ENCODE measurements around the gene NOS2.
"Not testable (repeated sequence)": the region's sequence is repeated elsewhere in the genome, so short reads cannot be mapped to it uniquely, and the experiment has no call there.

The NOS2 gene

DNA sequence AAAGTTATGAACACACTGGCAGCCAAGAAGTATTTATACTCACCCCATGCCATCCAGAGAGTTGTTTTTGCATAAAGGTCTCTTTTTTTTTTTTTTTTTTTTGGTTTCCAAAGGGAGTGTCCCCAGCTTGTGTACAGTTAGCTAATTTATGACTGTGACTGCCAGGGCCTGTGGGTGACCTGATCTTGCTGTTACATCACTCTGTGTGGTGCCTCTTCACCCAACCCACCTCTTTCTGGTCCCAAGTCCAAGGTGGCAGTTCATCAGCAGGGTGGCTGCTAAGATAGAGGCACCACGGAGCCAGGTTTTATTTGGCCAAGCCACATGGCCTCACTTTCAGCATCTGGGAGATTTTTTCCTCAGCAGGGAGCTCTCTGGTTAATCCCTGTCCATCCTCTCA is at the start of gene NOS2:
Gene NOS2 (minus strand): TSS at position 8 of the 400 bp plus-strand sequence. CDS start 1,720 bp downstream, outside the sequence.
- TF ChIP-seq, protein P1, sequence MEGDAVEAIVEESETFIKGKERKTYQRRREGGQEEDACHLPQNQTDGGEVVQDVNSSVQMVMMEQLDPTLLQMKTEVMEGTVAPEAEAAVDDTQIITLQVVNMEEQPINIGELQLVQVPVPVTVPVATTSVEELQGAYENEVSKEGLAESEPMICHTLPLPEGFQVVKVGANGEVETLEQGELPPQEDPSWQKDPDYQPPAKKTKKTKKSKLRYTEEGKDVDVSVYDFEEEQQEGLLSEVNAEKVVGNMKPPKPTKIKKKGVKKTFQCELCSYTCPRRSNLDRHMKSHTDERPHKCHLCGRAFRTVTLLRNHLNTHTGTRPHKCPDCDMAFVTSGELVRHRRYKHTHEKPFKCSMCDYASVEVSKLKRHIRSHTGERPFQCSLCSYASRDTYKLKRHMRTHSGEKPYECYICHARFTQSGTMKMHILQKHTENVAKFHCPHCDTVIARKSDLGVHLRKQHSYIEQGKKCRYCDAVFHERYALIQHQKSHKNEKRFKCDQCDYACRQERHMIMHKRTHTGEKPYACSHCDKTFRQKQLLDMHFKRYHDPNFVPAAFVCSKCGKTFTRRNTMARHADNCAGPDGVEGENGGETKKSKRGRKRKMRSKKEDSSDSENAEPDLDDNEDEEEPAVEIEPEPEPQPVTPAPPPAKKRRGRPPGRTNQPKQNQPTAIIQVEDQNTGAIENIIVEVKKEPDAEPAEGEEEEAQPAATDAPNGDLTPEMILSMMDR (conservative IDR thresholded peaks at IDR 0.05; ENCODE audit: low read depth, low read length), result no peak
- DNase-seq (ENCODE audit: low read depth), result no peak
- H3K4me3 ChIP-seq (ENCODE audit: low read length), result no peak within 1 kb of the TSS

DNA sequence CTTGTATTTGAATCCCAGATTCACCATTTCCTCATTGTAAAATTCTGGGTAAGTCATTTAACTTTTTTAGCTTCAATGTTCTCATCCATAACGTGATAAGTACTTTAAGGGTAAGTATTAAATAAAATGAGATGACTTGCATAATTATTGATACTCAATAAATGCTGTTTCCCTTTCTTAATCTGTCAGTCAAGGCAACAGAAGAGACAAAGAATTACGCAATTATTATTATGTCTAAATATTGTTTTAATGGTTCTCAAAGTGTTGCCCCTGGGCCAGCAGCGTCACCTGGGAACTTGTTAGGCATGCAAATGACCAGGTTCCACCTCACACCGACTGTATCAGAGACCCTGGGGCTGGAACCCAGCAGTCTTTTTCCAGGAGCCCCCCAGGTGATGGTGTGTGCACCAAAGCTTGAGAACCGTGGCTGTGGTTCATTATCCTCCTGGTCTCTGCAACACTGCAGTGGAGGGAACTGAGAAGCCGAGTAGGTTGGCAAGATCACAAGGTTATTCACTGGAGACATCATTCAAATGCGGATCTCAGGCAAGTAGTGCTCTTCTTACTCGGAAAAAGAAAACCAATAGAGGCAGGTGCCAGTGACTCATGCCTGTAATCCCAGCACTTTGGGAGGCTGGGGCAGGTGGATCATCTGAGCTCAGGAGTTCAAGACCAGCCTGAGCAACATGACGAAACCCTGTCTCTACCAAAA is 49.3 kb upstream of the NOS2 start:
- no peak overlapping the region for H3K4me3 ChIP-seq (ENCODE audit: low read length)
- TF ChIP-seq, protein P1 (conservative IDR thresholded peaks at IDR 0.05; ENCODE audit: low read depth, low read length), result no peak
- DNase-seq (ENCODE audit: low read depth), result no peak

DNA sequence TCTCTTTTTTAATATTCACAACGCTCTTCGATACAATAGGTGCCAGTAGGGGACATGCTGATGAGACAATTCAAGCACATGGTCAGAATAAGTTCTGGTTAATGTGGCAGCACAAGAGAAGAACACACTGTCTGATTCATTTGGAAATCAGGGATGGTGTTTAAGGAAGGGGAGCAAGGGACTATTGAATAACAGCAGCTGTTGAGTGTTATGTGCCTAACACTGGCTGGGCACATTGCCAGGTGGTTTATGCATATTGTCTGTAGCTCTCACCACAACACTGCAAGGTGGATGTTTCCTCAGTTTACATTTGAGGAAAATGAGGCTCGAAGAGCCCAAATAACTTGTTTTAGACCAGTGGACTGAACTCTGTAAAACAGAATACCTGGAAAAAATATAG is 48.6 kb upstream of the NOS2 start:
- H3K4me3 ChIP-seq (ENCODE audit: low read length), result no peak overlapping the region
- TF ChIP-seq, protein P1 (conservative IDR thresholded peaks at IDR 0.05; ENCODE audit: low read depth, low read length), result no peak
- no peak for DNase-seq (ENCODE audit: low read depth)

DNA sequence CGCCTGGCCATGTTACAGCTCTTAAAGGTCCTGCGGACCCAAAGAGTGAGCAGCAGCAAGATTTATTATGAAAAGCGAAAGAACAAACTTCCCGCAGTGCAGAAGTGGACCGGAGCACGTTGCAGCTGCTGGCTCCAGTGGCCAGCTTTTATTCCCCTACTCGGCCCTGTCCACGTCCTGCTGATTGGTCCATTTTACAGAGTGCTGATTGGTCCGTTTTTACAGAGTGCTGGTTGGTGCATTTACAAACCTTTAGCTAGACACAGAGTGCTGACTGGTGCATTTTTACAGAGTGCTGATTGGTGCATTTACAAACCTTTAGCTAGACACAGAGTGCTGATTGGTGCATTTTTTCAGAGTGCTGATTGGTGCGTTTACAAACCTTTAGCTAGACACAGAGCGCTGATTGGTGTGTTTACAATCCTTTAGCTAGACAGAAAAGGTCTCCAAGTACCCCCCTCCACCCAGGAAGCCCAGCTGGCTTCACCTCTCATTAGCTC is 46.5 kb upstream of the NOS2 start:
- not testable (repeated sequence) for DNase-seq (ENCODE audit: low read depth); H3K4me3 ChIP-seq (ENCODE audit: low read length)

DNA sequence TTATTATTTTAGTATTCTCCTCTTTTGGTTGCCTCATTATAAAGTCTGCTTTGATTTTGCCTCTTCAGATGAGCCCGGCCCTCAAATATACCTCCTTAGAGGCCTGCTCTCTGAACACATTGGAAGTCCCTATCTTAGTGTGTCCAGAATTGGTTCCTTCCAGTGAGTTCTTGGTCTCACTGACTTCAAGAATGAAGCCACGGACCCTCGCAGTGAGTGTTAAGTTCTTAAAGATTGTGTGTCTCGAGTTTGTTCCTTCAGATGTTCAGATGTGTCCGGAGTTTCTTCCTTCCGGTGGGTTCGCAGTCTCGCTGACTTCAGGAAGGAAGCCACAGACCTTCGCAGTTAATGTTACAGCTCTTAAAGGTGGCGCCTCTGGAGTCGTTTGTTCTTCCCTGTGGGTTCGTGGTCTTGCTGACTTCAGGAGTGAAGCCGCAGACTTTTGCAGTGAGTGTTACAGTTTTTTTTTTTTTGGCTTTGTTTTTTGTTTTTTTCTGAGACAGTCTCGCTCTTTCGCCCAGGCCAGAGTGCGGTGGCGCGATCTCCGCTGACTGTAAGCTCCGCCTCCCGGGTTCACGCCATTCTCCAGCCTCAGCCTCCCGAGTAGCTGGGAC is 45.8 kb upstream of the NOS2 start:
- TF ChIP-seq, protein P1 (conservative IDR thresholded peaks at IDR 0.05; ENCODE audit: low read depth, low read length), result no peak
- no peak overlapping the region for H3K4me3 ChIP-seq (ENCODE audit: low read length)
- no peak for DNase-seq (ENCODE audit: low read depth)

DNA sequence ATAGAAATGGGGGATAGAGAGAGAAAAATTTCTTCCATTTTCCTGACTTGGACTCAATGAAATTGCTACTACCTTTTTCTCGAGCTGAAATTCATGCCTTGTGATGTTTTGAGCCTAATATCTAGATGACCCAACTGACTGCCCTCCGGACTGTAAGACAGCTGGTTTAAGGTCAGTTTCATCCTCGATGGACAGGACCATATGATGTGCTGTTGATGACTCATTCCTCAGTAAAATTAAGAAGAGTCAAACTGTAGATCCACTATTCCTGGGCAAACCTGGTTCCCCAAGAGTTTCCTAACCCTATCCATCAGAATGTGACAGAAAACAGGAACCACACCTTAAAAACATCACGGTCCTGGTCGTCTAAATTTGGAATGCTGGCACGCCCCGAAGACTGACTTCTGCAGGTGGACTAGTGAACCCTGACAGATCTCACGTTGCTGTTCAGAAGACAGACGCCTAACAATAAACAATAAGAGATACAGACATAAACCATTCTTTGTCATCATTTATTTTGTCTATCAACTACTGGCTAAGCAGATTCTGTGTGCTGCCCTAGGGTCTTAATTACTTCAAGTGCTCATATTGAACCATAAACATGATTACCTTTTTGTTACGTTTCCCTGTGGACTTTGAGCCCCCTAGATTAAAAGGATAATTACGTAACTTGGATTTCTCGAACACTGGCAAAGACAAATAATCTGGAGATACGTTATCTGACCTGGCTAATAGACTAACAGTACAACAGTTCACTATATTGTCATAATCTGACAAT is 45.1 kb upstream of the NOS2 start:
- TF ChIP-seq, protein P1 (conservative IDR thresholded peaks at IDR 0.05; ENCODE audit: low read depth, low read length), result no peak
- no peak for DNase-seq (ENCODE audit: low read depth)
- H3K4me3 ChIP-seq (ENCODE audit: low read length), result no peak overlapping the region

DNA sequence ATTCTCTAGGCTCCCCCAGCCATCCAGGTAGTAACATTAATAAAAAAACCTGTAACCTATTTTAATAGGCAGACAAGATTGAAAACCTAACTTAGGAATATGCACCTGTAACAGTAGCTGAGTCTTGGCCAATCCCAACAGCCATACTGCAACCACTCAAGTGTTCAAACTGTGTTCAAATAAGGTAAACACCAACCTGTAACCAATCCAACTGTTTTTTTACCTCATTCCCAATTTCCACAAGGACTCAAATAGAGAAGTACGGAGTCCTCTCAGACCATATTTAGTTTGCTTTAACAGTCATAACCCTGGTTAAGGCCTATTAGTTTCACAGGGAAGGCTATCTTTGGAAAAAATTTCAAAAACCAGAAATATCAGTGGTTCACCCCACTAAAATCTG is 40.4 kb upstream of the NOS2 start:
- no peak overlapping the region for H3K4me3 ChIP-seq (ENCODE audit: low read length)
- TF ChIP-seq, protein P1 (conservative IDR thresholded peaks at IDR 0.05; ENCODE audit: low read depth, low read length), result no peak
- no peak for DNase-seq (ENCODE audit: low read depth)

DNA sequence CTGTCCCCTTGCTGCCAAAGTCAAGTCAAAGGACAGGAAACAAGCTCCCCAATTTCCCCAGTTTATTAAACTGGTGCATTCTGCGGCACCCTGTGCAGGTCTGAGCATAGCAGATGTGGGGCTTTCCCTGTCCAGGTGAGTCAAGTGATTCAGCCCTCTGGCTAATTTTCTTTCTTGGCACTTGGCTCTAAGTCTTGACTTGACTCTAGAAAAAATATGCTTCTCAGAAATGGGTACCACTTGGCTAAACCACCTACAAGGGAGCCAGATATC is 40.0 kb upstream of the NOS2 start:
- H3K4me3 ChIP-seq (ENCODE audit: low read length); DNase-seq (ENCODE audit: low read depth): not testable (repeated sequence)

DNA sequence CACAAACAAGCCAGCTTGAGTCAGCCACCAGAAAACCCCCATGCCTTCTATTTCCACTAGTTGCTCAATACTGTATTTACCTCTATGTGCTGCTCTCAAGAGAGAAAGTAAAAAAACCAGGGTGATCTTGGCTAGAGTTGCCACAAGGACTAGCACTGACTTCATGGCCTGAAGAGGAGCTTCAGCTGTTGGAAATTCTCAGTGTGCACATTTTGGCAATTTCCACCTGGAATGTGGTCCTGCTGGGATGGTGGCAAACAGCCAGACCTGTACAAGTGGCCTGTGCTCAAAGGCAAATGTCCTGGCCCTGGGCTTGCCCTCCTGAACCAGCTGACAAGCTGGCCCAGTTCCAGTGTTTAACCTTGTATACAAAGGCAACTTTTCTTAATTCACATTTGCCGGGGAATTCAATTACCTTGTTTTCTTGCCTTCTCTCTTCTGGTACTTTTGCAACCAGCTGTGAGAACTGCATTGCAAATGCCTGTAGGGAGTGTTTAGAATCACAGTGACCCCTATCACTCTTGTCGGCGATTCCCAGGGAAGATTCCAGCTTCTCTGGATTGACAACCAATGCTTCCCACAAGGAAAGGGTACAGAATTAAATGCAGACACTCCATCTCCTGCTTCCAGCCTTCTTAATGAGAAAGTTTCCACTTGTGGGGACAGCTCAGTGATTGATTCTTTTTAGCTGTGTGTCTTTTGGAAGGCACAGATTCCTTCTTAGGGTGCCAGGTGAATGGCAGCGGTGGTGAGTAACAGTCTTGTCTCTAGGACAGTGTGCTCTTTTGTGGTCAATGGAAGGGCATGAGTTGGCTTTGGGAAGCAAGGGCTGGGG is 39.5 kb upstream of the NOS2 start:
- not testable (repeated sequence) for DNase-seq (ENCODE audit: low read depth); H3K4me3 ChIP-seq (ENCODE audit: low read length)

DNA sequence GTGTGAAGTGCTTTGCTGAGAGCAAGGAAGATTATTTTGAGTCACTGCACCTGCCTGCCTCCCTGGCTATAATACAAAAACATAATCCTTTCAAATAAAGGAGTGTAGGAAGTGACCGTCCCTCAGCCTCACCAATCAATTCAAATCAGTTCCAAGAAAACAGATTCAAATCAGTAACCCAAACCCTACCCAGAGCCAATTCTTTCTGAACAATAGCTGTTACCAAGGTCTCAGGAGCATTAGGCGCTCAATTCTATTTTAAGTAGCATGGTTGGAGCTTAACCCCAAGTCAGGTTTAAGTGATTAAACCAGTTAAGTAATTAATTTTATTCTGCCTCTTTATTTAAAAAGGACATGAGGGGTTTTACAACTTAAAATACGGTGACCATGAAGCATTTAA is 38.3 kb upstream of the NOS2 start:
- not testable (repeated sequence) for DNase-seq (ENCODE audit: low read depth); H3K4me3 ChIP-seq (ENCODE audit: low read length)

All from retinal pigment epithelial cell (primary cell).